H9 (cell line): Measurements from ENCODE around the gene MAP3K20. TPM values are rescaled to one million over a fixed set of nuclear protein-coding genes. Genes with fewer than 3 reads are reported as not detected.

ENCODE experiments used
- DNase-seq: peaks from one replicate; pipeline ENCODE4 v3.0.0-alpha.2; 2017
- H2AFZ ChIP-seq: one replicate; pipeline ENCODE4 v1.6.1; 2013; ENCODE audit warnings: mild to moderate bottlenecking, low read length, control low read depth, moderate library complexity
- H2AK5ac ChIP-seq: 2 replicates; pipeline ENCODE4 v1.6.1; 2013; ENCODE audit warnings: low read length, control low read depth, mixed read lengths; ENCODE audit not compliant: insufficient read length
- H2BK120ac ChIP-seq: one replicate; pipeline ENCODE4 v1.6.1; 2013; ENCODE audit warnings: low read depth, mild to moderate bottlenecking, low read length, control low read depth, inconsistent platforms; ENCODE audit not compliant: poor library complexity, severe bottlenecking
- H2BK12ac ChIP-seq: 2 replicates; pipeline ENCODE4 v1.6.1; 2013; ENCODE audit warnings: low read length, control low read depth, mixed read lengths, low read depth; ENCODE audit not compliant: insufficient read length
- H2BK15ac ChIP-seq: 2 replicates; pipeline ENCODE4 v1.6.1; 2013; ENCODE audit warnings: low read depth, low read length, control low read depth
- H2BK20ac ChIP-seq: one replicate; pipeline ENCODE4 v1.6.1; 2013; ENCODE audit warnings: low read depth, mild to moderate bottlenecking, low read length, control low read depth, inconsistent platforms; ENCODE audit not compliant: poor library complexity, severe bottlenecking
- H2BK5ac ChIP-seq: 2 replicates; pipeline ENCODE4 v1.6.1; 2013; ENCODE audit warnings: low read length, control low read depth, mixed read lengths; ENCODE audit not compliant: insufficient read length
- H3K14ac ChIP-seq: 2 replicates; pipeline ENCODE4 v1.6.1; 2013; ENCODE audit warnings: low read length, control low read depth; ENCODE audit not compliant: insufficient read depth
- H3K18ac ChIP-seq: 2 replicates; pipeline ENCODE4 v1.6.1; 2013; ENCODE audit warnings: low read depth, mild to moderate bottlenecking, mixed read lengths, low read length, control low read depth; ENCODE audit not compliant: insufficient read length
- H3K23ac ChIP-seq: 2 replicates; pipeline ENCODE4 v1.6.1; 2013; ENCODE audit warnings: low read length, control low read depth, mixed read lengths, low read depth; ENCODE audit not compliant: insufficient read length
- H3K23me2 ChIP-seq: 2 replicates; pipeline ENCODE4 v1.6.1; 2013; ENCODE audit warnings: low read depth, mild to moderate bottlenecking, mixed read lengths, low read length, control low read depth; ENCODE audit not compliant: insufficient read length, poor library complexity, severe bottlenecking
- H3K27ac ChIP-seq: 2 replicates; pipeline ENCODE4 v1.5.1; 2013; ENCODE audit warnings: low read length, control low read depth, mixed read lengths, low read depth; ENCODE audit not compliant: insufficient read length
- H3K27me3 ChIP-seq: 2 replicates; pipeline ENCODE4 v1.6.1; 2013; ENCODE audit warnings: low read length, control low read depth, inconsistent platforms; ENCODE audit not compliant: insufficient read depth
- H3K4ac ChIP-seq: 2 replicates; pipeline ENCODE4 v1.6.1; 2013; ENCODE audit warnings: low read depth, mild to moderate bottlenecking, control low read depth, inconsistent platforms, low read length, moderate library complexity
- H3K4me1 ChIP-seq: 2 replicates; pipeline ENCODE4 v1.6.1; 2013; ENCODE audit warnings: low read length, control low read depth, inconsistent platforms; ENCODE audit not compliant: insufficient read depth
- H3K4me2 ChIP-seq: 2 replicates; pipeline ENCODE4 v1.6.1; 2013; ENCODE audit warnings: low read length, control low read depth, mixed read lengths; ENCODE audit not compliant: insufficient read length, insufficient read depth
- H3K56ac ChIP-seq: 2 replicates; pipeline ENCODE4 v1.6.1; 2013; ENCODE audit warnings: low read depth, mild to moderate bottlenecking, mixed read lengths, low read length, control low read depth; ENCODE audit not compliant: insufficient read length
- H3K79me1 ChIP-seq: 2 replicates; pipeline ENCODE4 v1.6.1; 2013; ENCODE audit warnings: low read depth, mild to moderate bottlenecking, moderate library complexity, low read length, control low read depth, inconsistent platforms; ENCODE audit not compliant: insufficient read depth, poor library complexity, severe bottlenecking
- H3K79me2 ChIP-seq: 2 replicates; pipeline ENCODE4 v1.6.1; 2013; ENCODE audit warnings: low read length, control low read depth, inconsistent platforms; ENCODE audit not compliant: insufficient read depth
- H3K9ac ChIP-seq: 2 replicates; pipeline ENCODE4 v1.6.1; 2013; ENCODE audit warnings: low read length, control low read depth, mixed read lengths; ENCODE audit not compliant: insufficient read length; ENCODE audit errors: extremely low read depth
- H3K9me3 ChIP-seq: one replicate; pipeline ENCODE4 v1.6.1; 2013; ENCODE audit warnings: low read depth, low read length, inconsistent platforms; ENCODE audit not compliant: control insufficient read depth
- H3T11ph ChIP-seq: one replicate; pipeline ENCODE4 v1.6.1; 2013; ENCODE audit warnings: mild to moderate bottlenecking, low read length, control low read depth, inconsistent platforms
- H4K20me1 ChIP-seq: one replicate; pipeline ENCODE4 v1.6.1; 2013; ENCODE audit not compliant: control insufficient read depth, insufficient read length, insufficient read depth
- H4K5ac ChIP-seq: 2 replicates; pipeline ENCODE4 v1.6.1; 2013; ENCODE audit warnings: low read depth, mild to moderate bottlenecking, mixed read lengths, low read length, control low read depth; ENCODE audit not compliant: insufficient read length
- H4K8ac ChIP-seq: replicated peaks from 2 replicates; pipeline ENCODE4 v1.6.1; 2013; ENCODE audit warnings: low read length, control low read depth, mixed read lengths, low read depth; ENCODE audit not compliant: insufficient read length
- H4K91ac ChIP-seq: 2 replicates; pipeline ENCODE4 v1.6.1; 2013; ENCODE audit warnings: low read depth, mild to moderate bottlenecking, moderate library complexity, mixed read lengths, low read length, control low read depth; ENCODE audit not compliant: insufficient read length
- H3K27ac Mint-ChIP-seq, 3 experiments: 2 replicates in 2 of 3; 3 replicates in 1 of 3; pipeline ENCODE4 v1.8.0; 2020 to 2021; ENCODE audit warnings: mixed read lengths in 3 of 3, mild to moderate bottlenecking in 1 of 3, moderate library complexity in 1 of 3
- H3K27me3 Mint-ChIP-seq: 2 replicates; pipeline ENCODE4 v1.8.0; 2021; ENCODE audit warnings: low read depth, mild to moderate bottlenecking, moderate library complexity, mixed read lengths
- H3K36me3 Mint-ChIP-seq, 3 experiments: 2 replicates in 2 of 3; 3 replicates in 1 of 3; pipeline ENCODE4 v1.8.0; 2020 to 2021; ENCODE audit warnings: low read depth in 3 of 3, mixed read lengths in 3 of 3; ENCODE audit not compliant: insufficient read depth in 1 of 3
- H3K4me1 Mint-ChIP-seq, 2 experiments: 2 replicates each; pipeline ENCODE4 v1.8.0; 2020; ENCODE audit warnings: mixed read lengths in 2 of 2
- H3K4me3 Mint-ChIP-seq, 2 experiments: 2 replicates in 1 of 2; 3 replicates in 1 of 2; pipeline ENCODE4 v1.8.0; 2020 to 2021; ENCODE audit warnings: mild to moderate bottlenecking in 2 of 2, mixed read lengths in 2 of 2, moderate library complexity in 1 of 2
- H3K9me3 Mint-ChIP-seq, 2 experiments: 2 replicates in 1 of 2; 3 replicates in 1 of 2; pipeline ENCODE4 v1.8.0; 2020; ENCODE audit warnings: mild to moderate bottlenecking in 2 of 2, mixed read lengths in 2 of 2, moderate library complexity in 1 of 2
- WGBS: extraction: QIAGEN DNeasy Blood & Tissue Kit; methylation state at CpG from one replicate; pipeline ENCODE4 v1.1.7; 2013; ENCODE audit warnings: missing lambda C conversion rate, low lambda C conversion rate, mixed read lengths; ENCODE audit not compliant: insufficient read length; ENCODE audit errors: extremely low coverage; 5-methylcytosine and 5-hydroxymethylcytosine counted together
- total RNA-seq: library from RNA; stranded (reverse); gene quantifications from 2 replicates; pipeline ENCODE4 v1.2.1, GENCODE V29; 2021
- TF ChIP-seq, protein P1 (sequence below): fragments of 200-600 bp; sonication (generic); conservative IDR thresholded peaks from 3 replicates; pipeline ENCODE4 v1.8.0; 2021; ENCODE audit warnings: antibody characterized with exemption, mild to moderate bottlenecking

Gene MAP3K20
- total RNA-seq, 1 experiment from 2014 or later: 8.7 TPM

DNA sequence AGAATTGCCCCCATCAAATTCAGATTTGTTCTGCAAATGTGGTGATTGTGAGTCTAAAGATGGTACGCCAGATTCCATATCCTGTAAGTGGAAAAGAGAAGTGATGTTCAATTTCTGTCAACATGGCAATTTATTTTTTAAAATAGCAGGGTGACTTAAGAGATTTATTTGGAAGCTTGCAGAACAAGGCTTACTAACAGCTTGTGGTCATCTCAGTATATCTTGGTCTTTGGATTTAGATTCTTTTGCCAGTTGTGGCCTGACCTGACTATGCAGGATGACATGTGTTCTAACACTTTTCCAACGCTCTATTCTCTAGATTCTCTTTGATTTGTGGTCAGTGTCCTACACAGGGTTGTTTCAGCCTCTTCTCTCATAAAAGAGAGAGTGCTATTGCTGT is 74.4 kb downstream of the MAP3K20 start:
- H3K4ac ChIP-seq: no peak overlapping the region
- H3K27me3 ChIP-seq: no peaks in the 10 kb centered on the region
- Mint-ChIP-seq H3K4me1 (peaks cover 11 to 15% of the 10 kb centered on the region in 2 experiments), H3K36me3 (peaks cover 0 to 8% (median 4%) of the 10 kb centered on the region in 3 experiments; a peak in 3 of 7 replicates), H3K27ac (no peak overlapping the region), H3K9me3 (no peaks in the 10 kb centered on the region), H3K27me3 (no peaks in the 10 kb centered on the region), H3K4me3 (no peak overlapping the region)
- no peaks in the 10 kb centered on the region for H3K79me1 ChIP-seq
- no peak overlapping the region for H3K56ac ChIP-seq
- DNase-seq: no peak
- no peak overlapping the region for H2BK12ac ChIP-seq
- no peaks in the 10 kb centered on the region for H3K23me2 ChIP-seq
- H3K23ac ChIP-seq: no peak overlapping the region
- no peak overlapping the region for H2BK15ac ChIP-seq
- H3K9ac ChIP-seq: no peak overlapping the region
- no peak overlapping the region for H3K4me2 ChIP-seq
- no peak overlapping the region for H3K14ac ChIP-seq
- H4K20me1 ChIP-seq: no peaks in the 10 kb centered on the region
- H4K8ac ChIP-seq: no peak overlapping the region
- no peak overlapping the region for H2BK5ac ChIP-seq
- no peaks in the 10 kb centered on the region for H3K9me3 ChIP-seq
- H3K18ac ChIP-seq: no peak overlapping the region
- no peak overlapping the region for H4K91ac ChIP-seq
- H3K79me2 ChIP-seq: no peaks in the 10 kb centered on the region
- no peak overlapping the region for H3K27ac ChIP-seq
- no CpG with 5 or more reads among the region's 2 CpGs for WGBS
- no peak overlapping the region for H4K5ac ChIP-seq
- no peaks in the 10 kb centered on the region; the same call in 1 of the 2 replicates for H3K4me1 ChIP-seq
- H2BK20ac ChIP-seq: no peak overlapping the region
- H3T11ph ChIP-seq: no peak overlapping the region
- no peak overlapping the region for H2AFZ ChIP-seq
- H2AK5ac ChIP-seq: no peak overlapping the region
- no peak overlapping the region for H2BK120ac ChIP-seq
- TF ChIP-seq, protein P1, sequence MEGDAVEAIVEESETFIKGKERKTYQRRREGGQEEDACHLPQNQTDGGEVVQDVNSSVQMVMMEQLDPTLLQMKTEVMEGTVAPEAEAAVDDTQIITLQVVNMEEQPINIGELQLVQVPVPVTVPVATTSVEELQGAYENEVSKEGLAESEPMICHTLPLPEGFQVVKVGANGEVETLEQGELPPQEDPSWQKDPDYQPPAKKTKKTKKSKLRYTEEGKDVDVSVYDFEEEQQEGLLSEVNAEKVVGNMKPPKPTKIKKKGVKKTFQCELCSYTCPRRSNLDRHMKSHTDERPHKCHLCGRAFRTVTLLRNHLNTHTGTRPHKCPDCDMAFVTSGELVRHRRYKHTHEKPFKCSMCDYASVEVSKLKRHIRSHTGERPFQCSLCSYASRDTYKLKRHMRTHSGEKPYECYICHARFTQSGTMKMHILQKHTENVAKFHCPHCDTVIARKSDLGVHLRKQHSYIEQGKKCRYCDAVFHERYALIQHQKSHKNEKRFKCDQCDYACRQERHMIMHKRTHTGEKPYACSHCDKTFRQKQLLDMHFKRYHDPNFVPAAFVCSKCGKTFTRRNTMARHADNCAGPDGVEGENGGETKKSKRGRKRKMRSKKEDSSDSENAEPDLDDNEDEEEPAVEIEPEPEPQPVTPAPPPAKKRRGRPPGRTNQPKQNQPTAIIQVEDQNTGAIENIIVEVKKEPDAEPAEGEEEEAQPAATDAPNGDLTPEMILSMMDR: no peak
